GM19239 (cell line): Measurements from ENCODE around the gene RAB8B.

Experiments used
- DNase-seq: peaks from one replicate; pipeline ENCODE4 v3.0.0; 2011; ENCODE audit warnings: low spot score; ENCODE audit not compliant: insufficient read length
- FAIRE-seq: peaks from 2 replicates; lab custom pipeline; 2011; peaks lifted over from hg19 to GRCh38; lab: Jason Lieb, UNC

The RAB8B gene

DNA sequence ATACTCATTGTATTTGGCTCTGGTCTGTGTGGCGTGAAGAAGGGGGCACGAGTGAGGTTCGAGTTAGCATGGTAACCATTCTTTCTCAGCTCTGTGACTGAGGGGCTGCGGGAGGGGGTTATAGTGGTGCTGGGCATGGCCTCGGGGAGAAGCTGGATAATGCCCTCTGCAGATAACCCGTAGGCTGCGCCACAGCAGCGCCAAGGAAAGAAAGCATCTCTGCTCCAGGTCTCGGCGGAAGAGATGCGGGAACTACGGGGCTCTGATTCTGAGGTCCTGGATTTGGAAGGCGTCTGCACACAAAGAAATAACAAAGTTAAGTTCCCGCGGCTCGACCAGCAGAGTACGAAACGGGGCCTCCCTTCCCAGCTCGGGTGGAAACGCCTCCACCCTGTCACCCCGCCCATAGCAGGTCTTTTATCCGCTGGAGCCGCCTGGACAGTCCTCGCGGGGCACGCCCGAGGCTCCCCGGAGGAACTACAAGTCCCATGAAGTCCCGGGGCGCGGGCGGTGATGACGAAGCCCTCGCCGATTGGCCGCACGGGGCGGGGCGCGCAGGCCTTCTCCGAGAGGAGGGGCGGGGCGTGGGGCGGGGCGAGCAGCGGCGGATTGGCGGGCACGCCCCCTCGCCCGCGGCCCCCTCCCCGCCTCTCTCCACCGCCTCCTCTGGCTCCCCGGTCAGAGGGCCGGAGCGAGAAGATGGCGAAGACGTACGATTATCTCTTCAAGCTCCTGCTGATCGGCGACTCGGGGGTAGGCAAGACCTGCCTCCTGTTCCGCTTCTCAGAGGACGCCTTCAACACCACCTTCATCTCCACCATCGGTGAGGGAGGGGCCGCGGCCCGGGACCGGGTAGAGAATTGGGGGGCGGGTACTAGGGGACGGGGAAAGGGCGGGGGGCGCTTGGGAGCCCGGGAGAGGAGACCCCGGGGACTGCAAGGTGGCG is at the start of gene RAB8B:
TSS of gene RAB8B (plus strand) at position 681 of the 946 bp plus-strand sequence. CDS start at position 700, 19 bp downstream.
- FAIRE-seq (peak; percentile 86), DNase-seq (peak; percentile 62)

DNA sequence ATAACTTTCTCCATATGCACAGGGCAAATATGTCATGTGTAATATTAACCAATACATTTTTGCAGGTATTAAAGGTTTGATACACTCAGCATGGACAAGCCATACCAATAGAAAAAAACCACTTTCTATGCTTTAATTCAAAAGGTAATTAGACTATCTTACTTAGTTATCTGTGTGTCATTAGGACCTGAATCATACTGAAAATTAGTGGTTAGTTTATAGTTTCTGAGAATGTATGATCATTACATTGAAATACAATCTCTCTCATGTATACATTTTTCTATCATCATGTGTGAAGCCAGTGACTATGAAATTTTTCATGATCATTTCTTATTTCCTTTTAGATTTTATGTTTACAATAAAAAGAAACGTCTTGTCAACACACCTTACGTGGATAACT is 48.5 kb upstream of the RAB8B start:
- no peak for FAIRE-seq
- DNase-seq: no peak

DNA sequence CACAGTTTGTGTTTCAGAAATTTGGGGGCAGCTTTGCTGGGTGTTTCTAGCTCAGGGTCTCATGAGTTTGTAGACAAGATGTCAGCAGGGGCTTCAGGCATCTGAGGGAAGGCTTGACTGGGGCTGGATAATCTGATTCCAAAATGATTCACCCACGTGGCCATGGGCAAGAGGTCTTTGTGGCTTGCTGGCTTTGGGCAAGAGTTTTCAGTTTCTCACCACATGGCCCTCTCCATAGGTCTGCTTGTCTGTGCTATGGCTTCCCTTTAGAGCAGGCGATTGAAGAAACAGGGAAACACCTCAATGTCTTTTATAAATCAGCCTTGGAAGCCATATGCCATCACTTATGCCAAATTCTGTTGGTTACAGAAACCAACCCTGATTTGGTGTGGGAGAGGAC is 44.0 kb upstream of the RAB8B start:
- FAIRE-seq: no peak
- no peak for DNase-seq

DNA sequence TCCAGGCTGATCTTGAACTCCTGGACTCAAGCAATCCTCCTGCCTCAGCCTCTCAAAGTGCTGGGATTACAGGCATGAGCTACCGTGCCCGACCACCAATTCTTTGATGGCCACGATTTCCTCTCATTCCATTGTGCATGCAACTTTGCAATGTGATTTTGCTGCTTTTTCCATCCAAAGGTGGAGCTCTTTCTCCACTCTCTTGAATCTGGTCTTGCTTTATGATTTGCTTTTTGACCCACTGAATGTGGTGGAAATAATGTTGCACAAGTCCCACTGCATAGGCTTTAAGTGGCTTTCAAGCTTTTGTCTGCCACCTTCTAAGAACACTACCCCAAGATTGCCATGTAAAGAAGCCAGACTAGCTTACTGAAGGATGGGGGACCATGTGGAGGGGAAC is 42.7 kb upstream of the RAB8B start:
- no peak for FAIRE-seq

GRCh38 chr15:63151665-63152064 is 37.7 kb upstream of the RAB8B start:
- DNase-seq (no peak), FAIRE-seq (no peak)

More for the DNA sequence above, 42.7 kb upstream of the RAB8B start:
- no peak for DNase-seq

- DNase-seq (no peak), FAIRE-seq (no peak)
These were observed 33.9 kb upstream of the RAB8B start for GRCh38 chr15:63155486-63155885.

GRCh38 chr15:63156086-63156710 is 33.2 kb upstream of the RAB8B start:
- peak; percentile 91 for FAIRE-seq
- no peak for DNase-seq

GRCh38 chr15:63156755-63157117 is 32.7 kb upstream of the RAB8B start:
- DNase-seq (no peak), FAIRE-seq (no peak)

DNA sequence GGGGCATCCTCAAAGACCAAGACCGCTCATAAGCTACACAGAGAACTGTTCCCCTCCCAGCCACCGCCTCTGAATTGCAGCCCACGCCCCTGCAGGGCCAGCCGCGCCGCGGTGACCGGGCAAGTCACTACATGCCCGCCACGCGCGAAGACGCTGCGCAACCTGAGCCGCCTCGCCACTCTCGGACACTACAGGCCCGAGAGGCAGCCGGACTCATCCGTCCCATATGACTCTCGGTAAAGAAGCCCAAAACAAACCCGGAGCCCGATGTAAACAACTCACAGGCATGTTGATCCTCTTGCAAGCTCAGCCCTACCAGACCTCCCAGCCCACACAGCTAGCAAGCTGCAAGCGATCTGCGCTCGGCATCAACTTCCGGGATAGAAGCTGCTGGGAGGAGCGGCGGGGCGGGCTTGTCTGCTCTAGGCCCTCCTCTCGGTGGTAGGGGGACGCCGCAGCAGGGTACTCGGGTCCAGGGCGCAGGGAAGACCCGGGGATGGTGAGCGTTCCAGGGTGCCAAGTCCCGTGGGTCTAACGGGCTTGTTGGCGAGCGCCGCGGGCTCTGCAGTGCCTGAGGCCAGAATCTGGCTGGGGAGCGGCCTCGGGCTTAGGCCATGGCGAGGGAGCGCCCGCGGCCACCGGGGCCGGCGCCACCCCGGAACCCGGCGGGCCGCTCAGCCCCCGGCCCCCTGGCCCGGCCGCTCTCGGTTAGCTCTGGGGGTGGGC is 32.1 kb upstream of the RAB8B start, which contains the start of gene RPS27L:
TSS of gene RPS27L (minus strand) at position 360 of the 726 bp plus-strand sequence. CDS start at position 288, 72 bp downstream.
- peak; percentile 93 for DNase-seq
- FAIRE-seq: peak; percentile 92

DNA sequence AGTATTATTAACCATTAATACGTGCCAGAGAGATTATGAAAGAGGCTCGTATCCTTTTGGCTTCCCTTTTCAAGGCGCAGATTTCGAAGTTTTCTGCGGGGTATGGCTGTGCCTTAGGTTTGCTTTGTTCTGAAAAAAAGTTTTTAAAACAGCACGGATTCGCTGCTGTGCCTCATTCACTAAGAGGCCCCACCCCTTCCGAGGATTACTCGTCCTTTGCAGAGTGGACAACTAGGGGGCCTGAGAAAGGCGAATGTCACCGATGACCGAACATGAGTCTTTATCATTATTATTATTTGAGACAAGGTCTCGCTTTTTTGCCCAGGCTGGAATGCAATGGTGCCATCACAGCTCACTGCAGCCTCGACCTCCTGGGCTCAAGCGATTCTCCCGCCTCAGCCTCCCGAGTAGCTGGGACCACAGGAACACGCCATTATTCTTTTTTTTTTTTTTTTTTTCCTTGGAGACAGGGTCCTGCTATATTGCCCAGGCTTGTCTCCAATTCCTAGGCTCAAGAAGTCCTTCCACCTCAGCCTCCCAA is 31.4 kb upstream of the RAB8B start:
- DNase-seq (peak; percentile 29), FAIRE-seq (peak; percentile 58)

DNA sequence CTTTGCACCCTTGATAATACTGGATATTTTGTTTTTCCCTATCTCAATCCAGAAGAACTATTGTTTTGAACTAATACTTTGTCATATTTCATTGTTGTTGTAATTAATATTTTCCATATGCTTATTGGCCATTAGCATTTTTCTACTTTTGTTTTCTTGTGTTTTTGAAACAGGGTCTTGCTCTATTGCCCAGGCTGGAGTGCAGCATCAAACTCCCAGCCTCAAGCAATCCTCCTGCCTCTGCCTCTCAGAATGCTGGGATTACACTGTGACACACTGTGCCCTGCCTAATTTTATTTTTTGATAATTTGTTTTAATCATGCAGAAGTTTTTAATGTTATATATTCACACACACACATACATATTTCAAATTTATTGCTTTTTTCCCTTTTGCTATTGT is 28.8 kb upstream of the RAB8B start:
- no peak for FAIRE-seq

GRCh38 chr15:63163217-63163616 is 26.2 kb upstream of the RAB8B start:
- FAIRE-seq: no peak

More for the DNA sequence above, 28.8 kb upstream of the RAB8B start:
- DNase-seq: no peak

GRCh38 chr15:63165166-63165859 is 24.1 kb upstream of the RAB8B start:
- FAIRE-seq: no peak
- no peak for DNase-seq

More at GRCh38 chr15:63163217-63163616, 26.2 kb upstream of the RAB8B start:
- DNase-seq: no peak

GRCh38 chr15:63166219-63166618 is 23.2 kb upstream of the RAB8B start:
- DNase-seq (no peak), FAIRE-seq (no peak)

- no peak for FAIRE-seq
- no peak for DNase-seq
These were observed 19.6 kb upstream of the RAB8B start for GRCh38 chr15:63169788-63170187.

DNA sequence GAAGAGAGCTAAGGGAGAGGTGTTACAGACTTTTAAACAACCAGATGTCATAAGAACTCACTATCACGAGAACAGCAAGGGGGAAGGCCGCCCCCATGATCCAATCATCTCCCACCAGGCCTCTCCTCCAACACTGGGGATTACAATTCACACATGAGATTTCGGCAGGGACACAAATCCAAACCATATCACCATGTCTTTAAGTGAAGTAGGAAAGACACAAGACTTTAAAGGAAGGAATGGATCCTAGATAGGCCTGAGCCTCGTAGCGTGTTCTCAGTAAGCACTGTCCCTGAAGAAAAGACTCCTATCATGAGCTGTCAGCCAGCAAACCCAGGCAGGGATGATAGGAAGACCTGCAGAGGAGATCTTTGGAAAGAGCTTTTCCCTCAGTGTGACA is 17.0 kb upstream of the RAB8B start:
- FAIRE-seq (no peak), DNase-seq (no peak)

- FAIRE-seq: no peak
- DNase-seq: no peak
These were observed 16.5 kb upstream of the RAB8B start for GRCh38 chr15:63172851-63173451.

DNA sequence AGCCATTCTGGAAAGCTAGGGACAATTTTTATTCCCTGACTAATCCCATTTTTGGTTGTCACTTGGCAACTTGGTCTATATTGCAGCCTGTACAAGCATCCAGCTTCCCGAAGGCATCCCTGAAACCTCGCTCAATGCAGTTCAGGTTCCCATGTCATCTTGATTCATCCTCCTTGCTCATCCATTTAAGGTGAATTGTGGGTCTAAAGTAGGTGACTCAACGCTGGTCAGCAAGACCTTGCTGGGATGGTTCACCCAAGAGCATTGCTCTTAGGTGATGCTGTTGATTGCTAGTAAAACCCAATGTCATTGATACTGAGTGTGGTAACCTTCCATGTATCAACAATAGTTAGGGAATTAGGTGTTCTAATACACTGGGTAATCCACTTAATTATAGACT is 13.1 kb upstream of the RAB8B start:
- FAIRE-seq: no peak

DNA sequence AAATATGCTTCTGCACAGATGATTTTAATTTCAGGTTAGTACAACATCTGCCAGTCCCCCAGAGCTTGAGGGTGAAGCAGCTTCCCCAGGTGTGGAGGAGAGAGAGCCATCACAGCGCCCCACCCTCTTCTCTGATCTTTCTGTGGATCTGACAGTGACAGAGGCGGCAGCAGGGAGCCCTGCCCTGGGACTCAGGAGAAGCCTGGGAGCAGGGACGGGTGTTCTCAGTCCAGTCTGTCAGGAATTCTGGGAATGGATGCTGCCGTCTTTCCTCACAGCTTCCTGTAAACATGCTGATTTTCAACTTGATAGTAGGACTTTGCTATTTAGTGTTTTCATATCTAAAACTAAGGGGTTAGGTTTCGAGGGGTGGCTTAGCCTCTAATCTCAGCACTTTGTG is 11.4 kb upstream of the RAB8B start:
- no peak for DNase-seq
- FAIRE-seq: no peak

More for the DNA sequence above, 13.1 kb upstream of the RAB8B start:
- no peak for DNase-seq
